ENCODE data around the gene RTN3.

GRCh38 chr11:63785823-63786222 lies 104.5 kb downstream of the RTN3 start:
- TF ChIP-seq, protein P1, sequence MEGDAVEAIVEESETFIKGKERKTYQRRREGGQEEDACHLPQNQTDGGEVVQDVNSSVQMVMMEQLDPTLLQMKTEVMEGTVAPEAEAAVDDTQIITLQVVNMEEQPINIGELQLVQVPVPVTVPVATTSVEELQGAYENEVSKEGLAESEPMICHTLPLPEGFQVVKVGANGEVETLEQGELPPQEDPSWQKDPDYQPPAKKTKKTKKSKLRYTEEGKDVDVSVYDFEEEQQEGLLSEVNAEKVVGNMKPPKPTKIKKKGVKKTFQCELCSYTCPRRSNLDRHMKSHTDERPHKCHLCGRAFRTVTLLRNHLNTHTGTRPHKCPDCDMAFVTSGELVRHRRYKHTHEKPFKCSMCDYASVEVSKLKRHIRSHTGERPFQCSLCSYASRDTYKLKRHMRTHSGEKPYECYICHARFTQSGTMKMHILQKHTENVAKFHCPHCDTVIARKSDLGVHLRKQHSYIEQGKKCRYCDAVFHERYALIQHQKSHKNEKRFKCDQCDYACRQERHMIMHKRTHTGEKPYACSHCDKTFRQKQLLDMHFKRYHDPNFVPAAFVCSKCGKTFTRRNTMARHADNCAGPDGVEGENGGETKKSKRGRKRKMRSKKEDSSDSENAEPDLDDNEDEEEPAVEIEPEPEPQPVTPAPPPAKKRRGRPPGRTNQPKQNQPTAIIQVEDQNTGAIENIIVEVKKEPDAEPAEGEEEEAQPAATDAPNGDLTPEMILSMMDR (IDR thresholded peaks at IDR 0.05): no peak
- no peak for TF ChIP-seq EZH2 (IDR thresholded peaks at IDR 0.05; ENCODE audit: borderline replicate concordance, insufficient read depth, low read depth, low read length, poor library complexity, severe bottlenecking)

Data from B cell (primary cell).